ENCODE data around the gene BTBD2.
"Not testable (repeated sequence)": the region's sequence is repeated elsewhere in the genome, so short reads cannot be mapped to it uniquely, and the experiment has no call there.

The BTBD2 gene

DNA sequence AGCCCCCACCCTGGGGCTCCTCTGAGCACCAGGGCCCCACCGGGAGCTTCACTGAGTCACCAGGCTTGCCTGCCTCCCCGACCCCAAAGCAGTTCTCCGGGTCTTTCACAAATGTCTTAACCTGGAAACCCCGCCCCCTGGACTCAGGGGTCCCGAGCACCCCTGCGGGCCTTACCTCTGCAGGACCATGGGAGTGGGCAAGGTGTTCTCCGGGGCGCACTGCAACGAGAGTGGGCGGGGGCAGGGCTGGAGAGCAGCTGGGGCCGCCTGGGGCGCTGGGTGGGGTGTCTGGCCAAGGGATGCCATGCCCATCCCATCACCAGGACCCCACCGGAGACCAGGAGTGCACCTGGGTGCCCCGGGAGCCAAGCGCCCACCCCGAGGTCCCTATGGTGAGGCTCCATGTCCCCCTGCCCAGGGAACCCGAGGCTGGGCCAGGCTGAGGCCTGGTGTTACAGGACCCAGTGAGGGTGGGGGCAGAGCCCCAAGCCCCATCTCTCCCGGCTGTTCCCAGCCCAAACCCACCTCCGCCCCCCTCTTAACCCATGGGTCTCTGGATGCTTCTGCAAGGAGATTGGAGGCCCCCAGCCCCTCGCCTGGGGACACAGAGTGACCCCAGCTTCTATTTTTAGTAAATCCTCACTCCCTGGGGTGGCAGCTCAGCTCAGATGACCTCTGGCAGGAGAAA lies 24.6 kb upstream of the BTBD2 start:
- no peak for DNase-seq (ENCODE audit: low read depth in 2 of 2)

DNA sequence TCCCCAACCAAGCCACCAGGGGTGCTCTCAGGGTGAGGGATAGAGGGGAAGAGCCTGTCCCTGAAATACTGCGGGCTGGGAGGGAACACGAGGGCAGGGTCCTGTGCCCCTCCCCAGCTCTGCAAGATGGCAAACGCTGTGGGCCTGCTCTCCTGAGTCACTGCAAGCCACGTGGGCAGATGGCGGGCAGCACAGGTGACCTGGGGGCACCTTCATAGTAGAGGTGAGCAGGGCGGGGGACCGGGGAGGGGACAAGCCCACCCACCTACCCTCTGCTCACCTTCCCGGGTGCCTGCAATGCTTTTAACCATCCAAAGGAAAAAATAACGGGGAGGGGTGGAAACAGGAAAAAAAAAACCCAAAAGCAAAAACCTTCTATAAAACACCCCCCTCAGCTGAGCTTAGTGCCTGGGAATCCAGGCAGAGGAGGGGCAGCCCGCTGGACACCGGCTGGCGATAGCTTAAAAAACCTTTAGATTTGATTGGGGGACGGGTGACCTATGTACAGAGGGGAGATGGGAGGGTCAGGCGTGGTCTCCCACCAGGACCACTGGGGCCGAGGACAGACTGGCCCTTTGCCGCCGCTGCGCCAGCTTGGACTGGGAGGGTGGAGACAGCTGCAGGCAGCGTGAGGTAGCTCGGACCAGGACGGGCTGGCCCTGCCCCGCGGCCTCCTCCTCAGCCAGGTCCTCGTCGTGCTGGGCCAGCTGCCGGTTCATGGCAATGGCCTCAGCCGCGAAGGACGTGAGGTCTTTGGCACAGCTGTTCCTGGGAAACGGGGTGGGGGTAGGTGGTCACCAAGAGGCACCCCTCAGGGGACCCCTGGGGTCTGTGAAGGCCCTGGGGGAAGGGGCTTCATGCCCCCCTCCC lies 23.8 kb upstream of the BTBD2 start:
- DNase-seq (ENCODE audit: low read depth in 2 of 2): no peak

DNA sequence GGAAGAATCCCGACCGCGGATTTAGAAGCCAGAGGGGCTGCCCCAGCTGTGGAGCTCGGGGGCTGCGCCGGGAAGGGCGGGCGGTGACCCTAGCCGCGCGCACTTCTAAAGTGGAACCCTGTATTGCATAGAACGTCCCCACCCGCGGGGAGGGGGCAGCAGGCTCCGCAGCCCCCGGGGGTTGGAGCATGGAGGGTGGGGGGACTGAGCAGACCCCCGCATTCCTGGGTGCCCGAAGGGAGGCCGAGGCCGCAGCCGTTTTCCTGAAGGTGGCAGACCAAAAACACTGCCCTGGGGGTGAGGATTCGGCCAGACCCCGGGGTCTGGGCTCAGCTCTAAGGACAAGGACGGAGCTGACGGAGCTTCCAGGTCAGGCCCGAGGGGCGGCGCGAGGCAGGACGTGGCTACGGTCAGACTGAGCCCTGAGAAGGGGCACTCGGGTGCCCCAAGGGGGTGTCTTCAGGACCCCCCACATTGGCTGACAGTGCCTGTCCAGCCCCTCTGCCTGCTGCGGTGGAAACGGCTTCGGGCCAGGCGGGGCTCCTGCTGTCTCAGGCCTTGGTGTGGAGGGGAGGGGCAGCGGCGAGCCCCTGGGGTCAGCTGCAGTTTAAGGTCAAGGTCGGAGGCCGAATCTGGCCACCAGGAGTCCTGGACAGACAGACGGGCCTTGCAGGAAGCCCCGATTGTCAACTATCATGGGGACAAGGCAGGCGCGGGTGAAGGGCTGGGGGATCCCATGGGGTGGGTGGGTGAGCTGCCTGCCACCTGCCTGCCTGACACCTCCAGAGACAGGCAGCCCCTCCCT lies 23.0 kb upstream of the BTBD2 start:
- no peak for DNase-seq (ENCODE audit: low read depth in 2 of 2)

DNA sequence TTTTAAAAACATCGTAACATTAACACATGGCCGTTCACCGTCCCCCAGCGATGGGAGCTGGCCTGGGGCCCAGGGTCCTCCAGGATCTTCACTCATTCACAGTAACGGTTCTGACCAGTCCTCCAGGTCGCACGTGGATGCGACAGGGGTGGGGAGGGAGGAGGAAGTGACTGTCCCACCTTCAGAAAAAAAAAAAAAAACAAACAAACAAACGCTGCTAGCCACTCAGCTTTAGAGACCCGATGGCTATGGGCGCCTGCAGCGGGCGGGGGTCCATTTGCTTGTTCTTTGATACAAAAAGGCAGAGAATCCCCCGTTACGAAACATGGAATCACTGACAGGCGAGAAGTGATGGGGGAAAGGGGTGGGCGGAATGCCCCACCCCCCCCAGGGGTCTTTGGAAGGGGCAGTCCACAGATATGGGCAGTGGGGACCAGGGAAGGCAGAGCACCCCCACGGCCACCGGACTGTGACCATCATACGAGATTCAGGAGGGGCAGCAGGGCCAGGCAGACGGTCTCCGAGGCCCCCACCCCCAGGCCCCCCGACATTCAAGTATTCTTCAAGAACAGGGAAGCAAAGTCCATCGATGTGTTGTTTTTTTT lies 22.2 kb upstream of the BTBD2 start:
- DNase-seq (ENCODE audit: low read depth in 2 of 2): no peak

DNA sequence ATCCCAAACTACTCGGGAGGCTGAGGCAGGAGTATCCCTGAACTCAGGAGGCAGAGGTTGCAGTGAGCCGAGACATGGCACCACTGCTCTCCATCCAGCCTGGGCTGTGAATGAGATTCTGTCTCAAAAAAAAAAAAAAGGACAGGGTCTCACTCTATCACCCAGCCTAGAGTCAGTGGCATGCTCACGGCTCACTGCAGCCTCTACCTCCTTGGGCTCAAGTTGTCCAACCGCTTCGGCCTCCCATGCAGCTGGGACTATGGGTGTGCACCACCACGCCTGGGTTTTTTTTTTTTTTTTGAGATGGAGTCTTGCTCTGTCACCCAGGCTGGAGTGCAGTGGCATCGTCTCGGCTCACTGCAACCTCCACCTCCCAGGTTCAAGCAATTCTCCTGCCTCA lies 20.9 kb upstream of the BTBD2 start:
- no peak for DNase-seq (ENCODE audit: low read depth in 2 of 2)

DNA sequence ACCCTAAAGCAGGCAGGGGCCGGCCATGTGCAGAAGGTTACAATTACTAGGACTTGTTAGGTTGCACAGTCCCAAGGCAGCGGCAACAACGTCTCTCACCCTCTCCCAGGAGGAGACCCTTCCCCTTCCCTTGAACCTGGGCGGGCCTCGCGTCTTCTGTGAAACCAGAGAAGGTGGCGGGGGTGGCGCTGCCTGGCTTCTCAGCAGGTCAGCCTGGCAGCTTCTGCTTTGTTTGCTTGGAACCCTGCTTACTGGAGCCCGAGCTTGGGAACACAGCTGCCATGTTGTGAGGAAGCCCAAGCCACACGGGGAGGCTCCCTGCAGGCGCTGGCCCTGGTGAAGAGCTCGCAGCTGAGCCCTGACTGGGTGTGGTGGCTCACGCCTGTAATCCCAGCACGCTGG lies 20.1 kb upstream of the BTBD2 start:
- no peak for DNase-seq (ENCODE audit: low read depth in 2 of 2)

DNA sequence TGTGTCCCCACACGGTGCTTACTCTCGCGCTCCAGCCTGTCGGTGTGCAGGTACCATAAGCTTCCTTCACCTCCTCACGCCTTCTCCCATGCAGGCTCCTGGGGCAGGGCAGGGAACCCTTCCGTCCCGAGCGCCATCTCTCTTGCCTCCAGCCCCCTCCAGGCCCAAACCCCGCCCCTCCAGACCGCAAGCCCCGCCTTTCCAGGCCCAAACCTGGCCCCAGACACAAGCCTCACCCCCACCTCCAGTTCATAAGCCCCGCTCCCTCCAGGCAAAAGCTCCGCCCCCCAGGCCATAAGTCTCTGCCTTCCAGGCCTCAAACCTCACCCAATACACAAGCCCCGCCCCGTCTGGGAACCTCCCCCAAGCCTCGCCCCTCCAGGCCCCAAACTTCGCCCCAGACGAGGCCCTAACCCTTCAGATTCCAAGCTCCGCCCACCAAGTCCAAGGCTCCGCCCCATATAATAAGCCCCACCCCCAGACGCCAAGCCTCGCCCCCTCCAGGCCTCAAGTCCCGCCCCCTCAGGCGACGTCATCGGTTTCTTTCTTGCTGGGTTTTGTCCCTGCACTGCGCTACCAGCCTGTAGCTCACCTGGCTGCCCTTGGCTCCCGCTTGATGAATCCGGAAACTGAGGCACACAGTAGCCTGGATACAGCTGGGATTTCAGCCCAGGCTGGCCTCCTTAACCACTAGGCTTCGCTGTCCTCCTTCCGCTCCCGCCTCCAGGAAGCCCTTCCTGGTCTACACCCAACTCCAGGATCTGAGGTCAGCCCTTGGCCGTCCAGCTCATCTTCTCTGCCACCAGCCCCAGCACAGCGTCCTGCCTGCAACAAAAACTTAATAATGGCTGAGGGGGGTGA lies 19.4 kb upstream of the BTBD2 start:
- no peak for DNase-seq (ENCODE audit: low read depth in 2 of 2)

DNA sequence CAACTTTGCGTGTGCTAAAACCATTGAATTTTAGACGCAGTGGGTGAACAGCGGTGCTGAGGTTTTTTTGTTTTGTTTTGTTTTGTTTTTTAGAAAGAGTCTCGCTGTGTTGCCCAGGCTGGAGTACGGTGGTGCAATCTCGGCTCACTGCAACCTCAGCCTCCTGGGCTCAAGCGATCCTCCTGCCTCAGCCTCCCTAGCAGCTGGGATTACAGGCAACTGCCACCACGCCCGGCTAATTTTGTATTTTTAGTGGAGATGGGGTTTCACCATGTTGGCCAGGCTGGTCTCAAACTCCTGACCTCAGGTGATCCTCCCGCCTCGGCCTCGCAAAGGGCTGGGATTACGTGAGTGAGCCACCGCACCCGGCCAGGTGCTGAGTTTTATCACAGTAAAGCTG lies 18.7 kb upstream of the BTBD2 start:
- DNase-seq (ENCODE audit: low read depth in 2 of 2): not testable (repeated sequence)

DNA sequence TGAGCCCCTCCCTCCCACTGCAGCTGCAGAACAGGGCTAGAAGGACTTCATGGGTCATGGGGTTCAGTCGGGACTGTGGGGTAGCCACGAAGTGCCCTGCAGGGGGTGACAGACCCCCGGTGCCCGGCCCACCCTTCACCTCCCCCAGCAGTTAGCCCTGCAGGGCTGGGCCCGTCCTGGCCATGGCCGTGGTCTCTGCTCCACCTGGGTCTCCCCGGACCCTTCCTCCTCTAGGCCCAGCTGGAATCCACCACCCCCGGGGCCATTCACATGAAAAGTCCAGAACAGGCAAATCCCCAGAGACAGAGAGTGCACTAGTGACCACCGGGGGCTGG lies 18.3 kb upstream of the BTBD2 start:
- DNase-seq (ENCODE audit: low read depth in 2 of 2): no peak

DNA sequence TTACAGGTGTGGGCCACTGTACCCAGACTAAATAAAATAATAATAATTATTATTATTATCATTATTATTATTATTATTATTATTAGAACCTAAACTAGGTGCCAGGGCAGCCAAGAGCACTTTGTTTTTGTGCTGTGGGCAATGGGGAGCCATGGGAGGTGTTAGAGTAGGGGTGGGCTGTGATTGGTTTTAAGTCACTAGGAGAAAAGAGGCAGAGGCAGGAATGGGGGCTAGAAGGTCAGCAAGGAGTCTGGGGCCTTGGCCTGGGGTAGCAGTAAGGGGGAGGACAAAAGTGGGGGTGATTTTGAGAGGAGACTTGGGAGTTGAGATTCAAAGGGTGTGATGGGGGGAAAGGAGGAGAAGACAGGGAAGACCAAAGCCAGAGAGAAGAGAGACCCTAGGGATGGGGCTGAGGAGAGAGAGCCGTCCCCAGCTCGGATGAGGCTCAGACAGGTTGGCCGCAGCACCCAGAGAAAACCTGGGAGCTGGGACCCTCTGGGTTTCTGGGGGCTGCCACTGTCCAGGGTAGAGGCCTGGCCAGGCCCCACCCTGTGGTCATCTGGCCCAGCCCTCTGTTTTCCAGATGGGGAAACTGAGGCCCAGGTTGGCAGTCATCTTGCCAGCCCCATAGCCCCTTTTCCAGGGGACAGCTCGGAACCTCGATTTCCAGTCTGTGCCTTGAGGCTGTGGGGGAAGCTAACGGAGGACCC lies 17.8 kb upstream of the BTBD2 start:
- no peak for DNase-seq (ENCODE audit: low read depth in 2 of 2)

DNA sequence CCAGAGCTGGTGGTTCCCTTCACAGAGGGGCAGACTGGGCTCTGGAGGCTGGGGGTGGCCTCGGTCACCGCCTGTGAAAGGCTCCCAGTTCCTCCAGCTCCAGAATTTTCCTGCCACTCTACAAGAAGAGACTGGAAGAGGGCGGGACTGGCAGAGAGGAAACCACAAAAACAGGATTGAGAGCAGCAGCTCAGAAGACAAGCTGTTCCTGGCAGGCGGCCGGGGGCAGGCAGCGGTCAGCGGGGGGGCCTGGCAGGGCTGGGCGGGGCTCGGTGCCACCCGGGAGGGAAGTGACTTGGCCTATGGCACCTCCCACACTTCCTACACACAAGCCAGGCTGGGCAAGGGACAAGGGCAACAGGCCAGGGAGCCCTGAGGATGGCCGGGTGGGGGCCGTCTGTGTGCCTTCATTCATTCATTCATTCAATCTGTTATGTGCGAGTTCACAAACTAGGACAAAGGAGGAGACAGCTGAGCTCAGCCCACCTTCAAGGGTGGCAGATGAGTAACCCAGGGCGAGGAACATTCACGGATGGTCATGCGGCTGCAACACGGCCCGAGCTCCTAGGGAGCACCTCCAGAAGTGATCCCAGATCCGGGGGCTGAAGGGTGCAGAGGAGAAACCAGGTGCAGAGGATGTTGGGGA lies 16.9 kb upstream of the BTBD2 start:
- no peak for DNase-seq (ENCODE audit: low read depth in 2 of 2)

DNA sequence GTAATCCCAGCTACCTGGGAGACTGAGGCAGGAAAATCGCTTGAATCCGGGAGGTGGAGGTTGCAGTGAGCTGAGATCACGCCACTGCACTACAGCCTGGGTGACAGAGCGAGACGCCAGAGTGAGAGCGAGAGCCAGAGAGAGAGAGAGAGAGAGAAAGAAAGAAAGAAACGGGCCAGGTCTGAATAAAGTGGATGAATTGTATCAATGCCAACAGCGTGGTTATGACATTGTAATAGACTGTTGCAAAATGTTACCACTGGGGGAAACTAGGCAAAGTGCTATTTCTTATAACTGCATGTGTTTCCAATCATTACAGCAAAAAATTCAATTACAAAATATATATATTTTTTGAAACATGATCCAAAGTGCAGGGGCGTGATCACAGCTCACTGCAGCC lies 11.8 kb upstream of the BTBD2 start:
- no peak for DNase-seq (ENCODE audit: low read depth in 2 of 2)

DNA sequence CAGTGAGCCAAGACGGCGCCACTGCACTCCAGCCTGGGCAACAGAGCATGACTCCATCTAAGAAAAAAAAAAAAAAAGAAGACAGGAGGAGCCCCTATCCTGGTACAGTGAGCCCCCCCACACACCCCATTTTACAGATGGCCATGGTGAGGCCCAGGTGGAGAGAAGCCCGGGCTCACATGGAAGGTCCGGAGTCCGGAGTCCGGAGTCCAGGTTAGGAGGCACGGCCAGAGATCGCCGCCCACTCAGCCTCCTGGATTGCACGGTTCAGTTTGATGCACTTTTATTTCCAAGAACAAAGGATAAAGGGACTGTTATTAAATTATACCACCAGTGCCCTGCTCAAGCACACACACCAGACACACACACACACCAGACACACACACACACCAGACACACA lies 11.3 kb upstream of the BTBD2 start:
- no peak for DNase-seq (ENCODE audit: low read depth in 2 of 2)

DNA sequence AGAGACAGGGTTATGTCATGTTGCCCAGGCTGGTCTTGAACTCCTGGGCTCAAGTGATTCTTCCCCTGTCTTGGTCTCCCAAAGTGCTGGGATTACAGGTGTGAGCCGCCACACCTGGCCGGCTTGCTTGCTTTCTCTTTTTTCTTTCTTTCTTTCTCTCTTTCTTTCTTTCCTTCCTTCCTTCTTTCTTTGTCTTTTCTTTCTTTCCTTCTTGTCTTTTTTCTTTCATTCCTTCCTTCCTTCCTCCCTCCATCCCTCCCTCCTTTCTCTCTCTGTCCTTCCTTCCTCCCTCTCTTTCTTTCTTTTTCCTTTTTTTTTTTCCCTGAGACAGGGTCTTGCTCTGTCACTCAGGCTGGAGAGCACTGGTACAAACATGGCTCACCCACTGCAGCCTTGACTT lies 6.8 kb upstream of the BTBD2 start:
- no peak for DNase-seq (ENCODE audit: low read depth in 2 of 2)

DNA sequence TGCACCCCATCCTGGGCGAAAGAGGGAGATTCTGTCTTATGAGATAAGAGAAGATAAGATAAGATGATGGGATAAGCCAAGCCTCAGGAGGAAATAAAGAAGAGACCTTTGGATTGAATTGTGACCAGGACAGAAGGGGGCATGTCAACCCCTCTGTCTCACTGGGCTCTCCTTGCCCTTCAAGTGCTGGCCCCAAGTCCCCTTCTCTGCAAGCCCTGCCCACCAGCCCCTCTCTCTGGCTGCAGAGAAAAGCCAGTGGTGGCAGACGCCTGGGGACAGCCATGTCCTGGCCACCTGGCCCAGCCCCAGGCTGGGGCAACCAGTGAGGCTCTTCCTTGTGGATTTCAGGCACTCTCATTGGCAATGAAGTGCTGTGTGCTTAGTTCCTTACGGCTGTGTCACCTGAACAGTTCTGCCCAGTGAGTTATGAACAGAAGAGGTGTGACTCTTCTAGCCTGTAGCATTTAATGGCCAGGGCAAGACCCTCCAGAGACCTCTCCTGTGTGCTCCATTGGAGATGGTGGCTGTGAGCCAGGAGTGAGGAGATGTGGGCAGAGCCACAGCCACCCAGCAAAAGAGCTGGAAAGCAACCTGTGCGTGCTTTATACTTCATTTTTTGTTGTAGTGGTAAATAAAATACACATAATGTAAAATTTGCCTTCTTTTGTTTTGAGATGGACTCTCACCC lies 6.1 kb upstream of the BTBD2 start:
- DNase-seq (ENCODE audit: low read depth in 2 of 2): no peak

DNA sequence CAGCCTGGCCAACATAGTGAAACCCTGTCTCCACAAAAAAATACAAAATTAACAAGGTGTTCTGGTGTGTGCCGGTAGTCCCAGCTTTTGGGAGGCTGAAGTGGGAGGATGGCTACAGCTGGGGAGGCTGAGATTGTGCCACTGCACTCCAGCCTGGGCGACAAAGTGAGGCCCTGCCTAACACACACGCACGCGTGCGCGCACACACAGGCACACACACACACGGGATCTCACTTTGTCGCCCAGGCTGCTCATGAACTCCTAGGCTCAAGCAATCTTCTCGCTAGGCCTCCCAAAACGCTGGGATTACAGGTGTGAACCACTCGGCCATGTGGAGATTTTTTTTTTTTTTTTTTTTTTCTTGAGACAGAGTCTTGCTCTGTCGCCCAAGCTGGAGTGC lies 3.2 kb upstream of the BTBD2 start:
- DNase-seq (ENCODE audit: low read depth in 2 of 2): no peak

DNA sequence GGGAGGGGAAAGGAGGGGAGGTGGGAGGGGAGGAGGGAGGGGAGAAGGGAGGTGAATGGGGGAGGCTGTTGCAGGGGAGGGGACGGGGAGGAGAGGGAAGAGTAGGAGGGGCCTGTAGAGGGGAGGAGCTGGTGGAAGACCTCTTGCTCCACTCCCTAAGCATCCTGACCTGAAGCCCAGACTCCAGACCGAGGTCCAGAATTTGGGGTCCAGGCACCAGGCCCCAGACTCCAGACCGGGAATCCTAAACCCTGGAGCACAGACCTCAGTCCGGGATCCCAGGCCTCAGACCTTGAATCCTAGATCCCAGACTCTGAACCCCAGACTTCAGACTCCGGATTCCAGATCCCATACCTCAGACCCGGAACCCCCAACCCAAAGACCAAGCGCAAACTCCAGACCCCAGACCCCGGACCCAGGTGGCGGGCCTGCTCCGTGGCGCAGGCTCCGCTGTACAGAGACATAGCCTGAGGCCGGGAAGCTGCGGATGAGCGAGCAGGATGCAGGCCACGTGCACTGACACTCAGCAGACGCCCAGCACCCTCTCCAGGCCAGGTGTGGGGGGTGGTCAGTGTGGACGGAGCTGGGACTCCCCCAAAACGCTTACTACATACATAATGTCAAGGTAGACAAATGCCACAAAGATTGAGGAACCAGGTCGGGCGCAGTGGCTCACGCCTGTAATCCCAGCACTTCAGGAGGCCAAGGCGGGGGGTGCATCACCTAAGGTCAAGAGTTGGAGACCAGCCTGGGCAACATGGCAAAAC lies 710 bp upstream of the BTBD2 start:
- DNase-seq (ENCODE audit: low read depth in 2 of 2): no peak

DNA sequence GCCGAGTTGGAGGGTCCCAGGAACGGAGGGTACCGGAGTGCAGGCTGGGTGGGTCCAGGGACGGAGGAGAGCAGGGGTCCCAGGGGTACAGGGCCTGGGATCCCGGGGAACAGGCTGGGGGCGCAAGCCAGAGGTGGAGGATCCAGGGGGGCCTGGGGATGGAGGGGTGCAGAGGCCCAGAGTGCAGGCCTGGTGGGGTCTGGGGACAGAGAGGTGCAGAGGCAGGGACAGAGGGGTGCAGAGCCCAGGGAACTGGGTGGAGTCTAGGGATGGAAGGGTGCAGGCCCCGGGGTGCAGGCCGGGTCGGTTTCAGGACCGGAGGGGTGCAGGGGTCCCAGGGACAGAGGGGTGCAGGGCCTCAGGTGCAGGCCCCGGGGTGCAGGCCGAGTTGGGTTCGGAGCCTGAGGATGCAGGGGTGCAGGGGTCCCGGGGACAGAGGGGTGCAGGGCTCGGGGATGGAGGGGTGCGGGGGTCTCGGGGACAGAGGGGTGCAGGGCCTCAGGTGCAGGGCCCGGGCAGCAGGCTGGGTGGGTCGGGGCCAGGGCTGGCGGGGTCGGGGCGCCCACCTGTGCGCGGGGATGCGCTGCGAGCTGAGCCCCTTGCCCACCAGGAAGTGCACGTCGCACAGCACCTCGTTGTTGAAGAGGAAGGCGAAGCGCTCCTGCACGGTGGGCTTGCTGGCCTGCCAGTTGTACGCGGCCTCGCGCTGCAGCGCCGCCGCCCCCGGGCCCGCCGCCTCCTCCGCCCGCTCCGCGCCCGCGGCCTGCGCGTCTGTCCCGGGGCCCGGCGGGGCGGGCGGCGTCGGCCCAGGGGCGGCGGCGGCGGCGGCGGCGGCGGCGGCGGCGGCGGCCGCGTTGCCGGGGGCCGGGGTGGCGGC lies 545 bp downstream of the BTBD2 start:
- DNase-seq (ENCODE audit: low read depth in 2 of 2): no peak

Measured in stimulated activated CD8-positive, alpha-beta memory T cell treated with anti-CD3 and anti-CD28 coated beads, Interleukin-7, amount 100 ng/mL, for 1 hour (primary cell).